Kidney (tissue), 14 donors: ENCODE results near the gene HSPB7. TPM values are rescaled to one million over a fixed set of nuclear protein-coding genes. Genes with fewer than 3 reads are reported as not detected.

Source experiments
- DNase-seq, 5 donors: peaks; one replicate each; pipeline ENCODE4 v3.0.0-alpha.2; 2013 to 2020
- FAIRE-seq: peaks from 2 replicates; lab custom pipeline; 2012; peaks lifted over from hg19 to GRCh38; lab: Jason Lieb, UNC
- H3K27ac ChIP-seq, 2 donors: one replicate each; pipeline ENCODE4 v1.7.0; 2013; ENCODE audit warnings: low read depth in 2 of 2, low read length in 2 of 2, inconsistent platforms in 1 of 2
- H3K27me3 ChIP-seq: one replicate; pipeline ENCODE4 v1.7.1; 2013; ENCODE audit warnings: low read length, inconsistent platforms; ENCODE audit not compliant: control insufficient read depth, insufficient read depth
- H3K36me3 ChIP-seq, 3 donors: one replicate each; pipeline versions ENCODE4 v1.7.0 to v1.7.1; 2013; ENCODE audit warnings: low read length in 3 of 3, control low read depth in 1 of 3, inconsistent platforms in 1 of 3; ENCODE audit not compliant: insufficient read depth in 3 of 3, control insufficient read depth in 2 of 3
- H3K4me1 ChIP-seq, 3 donors: one replicate each; pipeline versions ENCODE4 v1.7.0 to v1.7.1; 2013; ENCODE audit warnings: low read length in 3 of 3, inconsistent platforms in 1 of 3, low read depth in 1 of 3; ENCODE audit not compliant: control insufficient read depth in 2 of 3, insufficient read depth in 2 of 3
- H3K4me3 ChIP-seq, 3 donors: one replicate each; pipeline versions ENCODE4 v1.7.0 to v1.8.1; 2013; ENCODE audit warnings: low read length in 3 of 3, control low read depth in 1 of 3, inconsistent platforms in 1 of 3
- H3K9ac ChIP-seq, 3 donors: one replicate each; pipeline versions ENCODE4 v1.7.0 to v1.7.1; 2013; ENCODE audit warnings: low read length in 3 of 3, control low read depth in 1 of 3, inconsistent platforms in 1 of 3
- H3K9me3 ChIP-seq, 3 donors: one replicate each; pipeline versions ENCODE4 v1.7.0 to v1.7.1; 2013; ENCODE audit warnings: low read length in 3 of 3, control low read depth in 1 of 3, inconsistent platforms in 1 of 3; ENCODE audit not compliant: control insufficient read depth in 2 of 3, insufficient read depth in 1 of 3
- intact Hi-C: fragments of 100-400 bp; cut with DNase I; formaldehyde crosslinking; loops from one replicate; pipeline ENCODE4 v1.11.1; 2022
- polyA plus RNA-seq: library from polyadenylated mRNA; stranded (reverse); fragments of 350-450 nt; fragmentation: Illumina TruSeq; extraction: RNeasy Lipid Tissue Mini Kit (QIAGEN cat#74804); gene quantifications from one replicate; pipeline ENCODE4 v1.2.3, GENCODE V29; 2014; ENCODE audit warnings: low read depth, low replicate concordance; ENCODE audit not compliant: insufficient read depth
- total RNA-seq: library from RNA; stranded (reverse); fragmentation: NEBNext Ultra II Directional; extraction: Animal tissue kit (Norgen Biotek cat#: 25700); gene quantifications from one replicate; pipeline ENCODE4 v1.2.1, GENCODE V29; 2021
- TF ChIP-seq, protein P1 (sequence below): IDR thresholded peaks from 3 replicates; pipeline ENCODE4 v1.5.1; 2012; ENCODE audit warnings: mild to moderate bottlenecking, moderate library complexity, borderline replicate concordance; ENCODE audit not compliant: insufficient read depth; ENCODE audit errors: extremely low read depth
- donor health status: control.
- donor health status: control.
- donor health status: control.
- donor health status: control.
- donor health status: control.
- donor health status: DM: yes; HTN: yes; CAD: no.
- donor health status: Normal renal cell carcinoma (clear cell type).

The HSPB7 gene
- total and polyA plus RNA-seq, 2 donors from 2014 or later: 17.0 to 29.1 TPM

DNA sequence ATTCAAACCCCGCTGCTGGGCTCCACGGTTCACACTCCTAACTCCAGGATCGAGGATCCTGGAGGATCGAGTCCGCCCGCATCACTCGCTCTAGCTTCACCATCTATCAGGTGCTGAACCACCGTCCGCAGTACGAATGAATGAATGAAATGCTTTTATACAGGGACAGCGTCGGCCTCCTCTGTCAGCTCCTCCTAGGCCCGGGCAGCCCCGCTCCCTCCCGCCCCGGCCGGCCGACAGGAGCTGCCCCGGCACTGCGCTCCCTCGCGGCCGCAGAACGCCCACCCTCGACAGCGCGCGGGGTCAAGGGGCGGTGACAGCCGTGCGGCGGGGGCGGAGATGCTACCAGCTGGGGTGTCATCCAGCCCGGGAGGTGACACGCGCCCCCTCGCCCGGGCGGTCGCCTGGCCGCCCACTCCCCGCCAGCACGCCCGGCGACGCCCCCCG, 42.5 kb downstream of the HSPB7 start:
- H3K9me3 ChIP-seq: no peaks in the 10 kb centered on the region
- peak overlapping the region; percentile 68 to 78 (median 72) for H3K4me3 ChIP-seq
- H3K9ac ChIP-seq: peak overlapping the region; percentile 14 to 71 (median 25)
- intact Hi-C loops: no loop called here
- TF ChIP-seq, protein P1, sequence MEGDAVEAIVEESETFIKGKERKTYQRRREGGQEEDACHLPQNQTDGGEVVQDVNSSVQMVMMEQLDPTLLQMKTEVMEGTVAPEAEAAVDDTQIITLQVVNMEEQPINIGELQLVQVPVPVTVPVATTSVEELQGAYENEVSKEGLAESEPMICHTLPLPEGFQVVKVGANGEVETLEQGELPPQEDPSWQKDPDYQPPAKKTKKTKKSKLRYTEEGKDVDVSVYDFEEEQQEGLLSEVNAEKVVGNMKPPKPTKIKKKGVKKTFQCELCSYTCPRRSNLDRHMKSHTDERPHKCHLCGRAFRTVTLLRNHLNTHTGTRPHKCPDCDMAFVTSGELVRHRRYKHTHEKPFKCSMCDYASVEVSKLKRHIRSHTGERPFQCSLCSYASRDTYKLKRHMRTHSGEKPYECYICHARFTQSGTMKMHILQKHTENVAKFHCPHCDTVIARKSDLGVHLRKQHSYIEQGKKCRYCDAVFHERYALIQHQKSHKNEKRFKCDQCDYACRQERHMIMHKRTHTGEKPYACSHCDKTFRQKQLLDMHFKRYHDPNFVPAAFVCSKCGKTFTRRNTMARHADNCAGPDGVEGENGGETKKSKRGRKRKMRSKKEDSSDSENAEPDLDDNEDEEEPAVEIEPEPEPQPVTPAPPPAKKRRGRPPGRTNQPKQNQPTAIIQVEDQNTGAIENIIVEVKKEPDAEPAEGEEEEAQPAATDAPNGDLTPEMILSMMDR: no peak
- peaks cover 0 to 9% (median 3%) of the 10 kb centered on the region in 3 donors for H3K36me3 ChIP-seq
- DNase-seq: peak in 3 of 5 donors; percentile 57 to 86 (median 70)
- no peaks in the 10 kb centered on the region for H3K27me3 ChIP-seq
- H3K4me1 ChIP-seq: peaks cover 0 to 7% (median 0%) of the 10 kb centered on the region in 3 donors
- H3K27ac ChIP-seq: peak overlapping the region in 1 of 2 donors; percentile 43
- FAIRE-seq: no peak

GRCh38 chr1:15974855-15975254, 43.0 kb downstream of the HSPB7 start:
- Histone ChIP-seq H3K4me3 (peak overlapping the region in 2 of 3 donors; percentile 68 to 78), H3K27ac (no peak overlapping the region), H3K4me1 (peaks cover 0 to 7% (median 0%) of the 10 kb centered on the region in 3 donors), H3K36me3 (peaks cover 0 to 9% (median 3%) of the 10 kb centered on the region in 3 donors), H3K9me3 (no peaks in the 10 kb centered on the region), H3K27me3 (no peaks in the 10 kb centered on the region), H3K9ac (peak overlapping the region in 2 of 3 donors; percentile 10 to 14)
- intact Hi-C loops: no loop called here
- FAIRE-seq (no peak), DNase-seq (no peak)
- TF ChIP-seq, protein P1: no peak

DNA sequence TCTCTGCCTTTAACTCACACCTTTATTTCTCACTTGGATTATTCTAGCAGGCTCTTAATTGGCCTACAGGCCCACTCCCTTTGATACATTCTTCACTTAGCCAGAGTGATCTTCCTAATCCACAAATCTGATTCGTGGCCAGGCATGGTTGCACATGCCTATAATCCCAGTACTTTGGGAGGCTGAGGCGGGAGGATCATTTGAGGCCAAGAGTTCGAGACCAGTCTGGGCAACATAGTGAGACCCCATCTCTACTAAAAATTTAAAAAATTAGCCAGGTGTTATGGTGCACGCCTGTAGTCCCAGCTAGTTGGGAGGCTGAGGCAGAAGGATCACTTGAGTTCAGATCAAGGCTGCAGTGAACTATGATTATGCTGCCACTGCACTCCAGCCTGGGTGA, 44.1 kb downstream of the HSPB7 start:
- H3K4me1 ChIP-seq: peaks cover 0 to 7% (median 0%) of the 10 kb centered on the region in 3 donors
- no peak for DNase-seq
- no peak overlapping the region for H3K9ac ChIP-seq
- no peak overlapping the region for H3K27ac ChIP-seq
- H3K27me3 ChIP-seq: no peaks in the 10 kb centered on the region
- H3K9me3 ChIP-seq: no peaks in the 10 kb centered on the region
- no peak for FAIRE-seq
- intact Hi-C loops: no loop called here
- H3K36me3 ChIP-seq: peaks cover 0 to 9% (median 3%) of the 10 kb centered on the region in 3 donors
- TF ChIP-seq, protein P1: no peak
- H3K4me3 ChIP-seq: no peak overlapping the region
